Measurements from ENCODE around the gene HOMEZ.
A peak's percentile ranks its signal among the peaks of the same experiment; 100 is the strongest.
"Not testable (repeated sequence)": the region's sequence is repeated elsewhere in the genome, so short reads cannot be mapped to it uniquely, and the experiment has no call there.

The HOMEZ gene

GRCh38 chr14:23281247-23281646, 4.7 kb downstream of the HOMEZ start:
- DNase-seq, result no peak

- DNase-seq, result not testable (repeated sequence)
These were observed 8.0 kb downstream of the HOMEZ start for GRCh38 chr14:23277928-23278327.

GRCh38 chr14:23277189-23277588, 8.7 kb downstream of the HOMEZ start:
- no peak for DNase-seq

GRCh38 chr14:23275412-23275811, 10.5 kb downstream of the HOMEZ start:
- no peak for DNase-seq

GRCh38 chr14:23269193-23269592, 16.7 kb downstream of the HOMEZ start:
- no peak for DNase-seq

GRCh38 chr14:23260849-23261248, 25.1 kb downstream of the HOMEZ start:
- not testable (repeated sequence) for DNase-seq

GRCh38 chr14:23259426-23259825, 26.5 kb downstream of the HOMEZ start:
- DNase-seq, result no peak

GRCh38 chr14:23258256-23258655, 27.7 kb downstream of the HOMEZ start:
- DNase-seq, result no peak

- DNase-seq, result no peak
These were observed 33.3 kb downstream of the HOMEZ start for GRCh38 chr14:23252420-23253333.

GRCh38 chr14:23252006-23252405, 33.9 kb downstream of the HOMEZ start:
- DNase-seq, result no peak

- DNase-seq, result no peak
These were observed 36.1 kb downstream of the HOMEZ start for GRCh38 chr14:23249824-23250223.

- no peak for DNase-seq
These were observed 37.3 kb downstream of the HOMEZ start for GRCh38 chr14:23248601-23249000.

GRCh38 chr14:23245282-23245681, 40.6 kb downstream of the HOMEZ start:
- no peak for DNase-seq

GRCh38 chr14:23243066-23243465, 42.9 kb downstream of the HOMEZ start:
- DNase-seq, result no peak

GRCh38 chr14:23242076-23242475, 43.9 kb downstream of the HOMEZ start:
- no peak for DNase-seq

- not testable (repeated sequence) for DNase-seq
These were observed 44.7 kb downstream of the HOMEZ start for GRCh38 chr14:23241061-23241715.

- no peak for DNase-seq
These were observed 45.3 kb downstream of the HOMEZ start for GRCh38 chr14:23240661-23241060.

GRCh38 chr14:23237772-23238594, 47.9 kb downstream of the HOMEZ start, which contains the start of gene RNF212B:
TSS of gene RNF212B (plus strand) at chr14:23237936. CDS start at chr14:23240346, 2,410 bp downstream.
- DNase-seq, result peak; percentile 88

- DNase-seq, result not testable (repeated sequence)
These were observed 53.6 kb downstream of the HOMEZ start for GRCh38 chr14:23232241-23232808.

- no peak for DNase-seq
These were observed 57.1 kb downstream of the HOMEZ start for GRCh38 chr14:23228812-23229211.

GRCh38 chr14:23227566-23227965, 58.4 kb downstream of the HOMEZ start:
- no peak for DNase-seq

GRCh38 chr14:23224958-23225357, 61.0 kb downstream of the HOMEZ start:
- DNase-seq, result not testable (repeated sequence)
